GM19438 (cell line): ENCODE measurements around the gene CHD5.

Source experiments
- ATAC-seq: cut with Tn5 transposase; IDR thresholded peaks from one replicate; pipeline ENCODE4 v1.9.1; 2021; ENCODE audit warnings: low read depth; ENCODE audit not compliant: unreplicated experiment

Gene CHD5

GRCh38 chr1:6103854-6104530 lies 76.1 kb downstream of the CHD5 start:
- no peak for ATAC-seq

DNA sequence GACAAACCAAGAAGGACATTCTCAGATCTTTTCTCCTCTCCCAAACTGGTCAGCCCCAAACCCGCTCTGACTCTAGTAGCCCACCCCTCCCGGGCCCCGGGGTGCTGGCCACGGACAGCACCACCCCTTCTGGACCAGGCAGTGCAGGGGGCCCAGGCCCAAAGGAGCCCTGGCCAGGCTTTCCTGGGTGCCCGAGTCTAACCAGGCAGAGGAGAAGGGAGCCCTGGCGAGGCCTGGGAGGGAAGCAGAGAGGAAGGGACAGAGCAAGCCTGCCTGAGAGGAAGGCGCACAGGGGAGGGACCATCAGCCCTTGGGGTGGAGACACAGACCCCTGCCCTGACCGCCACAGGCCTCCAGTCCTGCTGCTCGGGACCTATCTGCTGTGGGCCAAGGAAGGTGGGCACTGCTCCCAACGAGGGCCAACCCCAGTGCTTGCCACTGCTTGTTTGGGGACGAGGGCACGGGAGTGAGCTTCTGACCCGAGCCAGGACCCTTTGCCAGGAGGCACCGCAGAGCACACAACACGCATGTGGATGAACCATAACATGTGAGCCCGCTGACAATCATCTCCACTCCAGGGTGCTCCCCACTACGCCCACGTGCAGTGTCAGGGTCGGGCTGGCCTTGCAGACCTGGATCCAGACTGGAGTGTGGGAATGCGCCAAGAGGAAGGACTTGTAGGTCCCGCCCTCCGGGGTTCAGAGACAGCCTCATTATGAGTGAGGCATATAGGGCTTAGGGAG lies 76.8 kb downstream of the CHD5 start:
- ATAC-seq, result no peak

DNA sequence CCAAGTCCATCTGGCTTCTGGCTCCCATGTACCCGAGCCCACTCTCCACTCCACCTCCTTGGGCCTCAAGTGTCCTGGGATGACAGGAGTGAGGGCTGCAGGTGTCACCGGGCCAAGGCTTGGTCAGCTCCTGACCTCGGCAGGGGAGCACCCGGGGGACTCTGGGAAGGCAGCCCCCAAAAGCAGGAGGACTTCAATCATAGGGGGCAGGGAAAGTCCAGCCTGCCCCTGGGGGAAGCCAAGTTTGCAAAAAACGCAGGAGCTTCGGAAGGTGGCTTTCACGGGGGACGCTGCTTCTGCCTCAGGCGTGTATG lies 77.6 kb downstream of the CHD5 start:
- ATAC-seq, result no peak

- no peak for ATAC-seq
Observed at GRCh38 chr1:6101826-6102531, 78.1 kb downstream of the CHD5 start.

GRCh38 chr1:6100861-6101783 lies 79.0 kb downstream of the CHD5 start:
- ATAC-seq, result no peak

- ATAC-seq, result no peak
Observed at GRCh38 chr1:6099787-6100765, 80.0 kb downstream of the CHD5 start.

- ATAC-seq, result no peak
Observed at GRCh38 chr1:6099297-6099696, 80.8 kb downstream of the CHD5 start.

DNA sequence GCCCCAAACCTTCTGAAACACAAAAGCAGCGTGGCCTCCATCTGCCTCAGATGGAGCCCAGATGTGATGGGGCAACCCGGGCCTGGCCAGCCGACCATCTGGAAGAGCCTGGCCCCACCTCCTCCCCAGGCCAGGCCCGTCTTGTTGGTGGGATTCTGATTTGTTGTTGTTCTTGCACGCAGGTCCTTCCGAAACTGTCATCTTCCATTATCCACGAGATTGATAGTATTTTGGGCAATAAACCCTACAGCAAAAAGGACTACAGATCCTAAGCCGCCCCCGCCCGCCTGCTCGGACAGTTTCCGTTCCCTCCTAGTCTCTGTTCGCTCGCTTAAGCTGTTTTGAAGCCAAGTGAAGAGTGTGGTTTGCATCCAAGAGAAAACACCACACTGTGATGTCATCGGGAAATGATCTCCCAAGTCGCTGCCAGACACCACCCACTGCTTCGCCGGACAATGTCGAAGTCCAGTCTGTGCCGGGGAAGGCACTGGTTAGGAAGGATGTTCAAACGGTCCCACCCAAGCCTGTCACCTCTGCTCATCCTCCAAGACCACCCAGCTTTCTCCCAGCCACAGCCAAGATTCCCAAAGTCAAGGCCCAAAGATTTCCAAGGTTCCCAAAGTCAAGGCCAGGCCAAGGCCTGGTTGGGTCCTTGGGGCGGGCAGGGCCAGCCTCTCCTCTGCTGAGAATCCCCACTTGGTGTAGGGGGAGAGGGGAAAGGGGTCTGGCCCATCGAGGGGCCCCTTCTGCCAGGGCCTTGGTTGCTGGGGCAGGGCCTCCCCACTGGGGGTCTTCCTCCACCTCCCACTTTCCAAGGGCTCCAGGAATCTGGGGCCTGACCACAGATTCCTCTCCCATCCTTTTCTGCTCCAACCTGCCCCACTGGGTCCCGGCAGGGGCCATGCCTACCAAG lies 81.6 kb downstream of the CHD5 start:
- no peak for ATAC-seq

GRCh38 chr1:6097824-6098223 lies 82.3 kb downstream of the CHD5 start:
- ATAC-seq, result no peak

DNA sequence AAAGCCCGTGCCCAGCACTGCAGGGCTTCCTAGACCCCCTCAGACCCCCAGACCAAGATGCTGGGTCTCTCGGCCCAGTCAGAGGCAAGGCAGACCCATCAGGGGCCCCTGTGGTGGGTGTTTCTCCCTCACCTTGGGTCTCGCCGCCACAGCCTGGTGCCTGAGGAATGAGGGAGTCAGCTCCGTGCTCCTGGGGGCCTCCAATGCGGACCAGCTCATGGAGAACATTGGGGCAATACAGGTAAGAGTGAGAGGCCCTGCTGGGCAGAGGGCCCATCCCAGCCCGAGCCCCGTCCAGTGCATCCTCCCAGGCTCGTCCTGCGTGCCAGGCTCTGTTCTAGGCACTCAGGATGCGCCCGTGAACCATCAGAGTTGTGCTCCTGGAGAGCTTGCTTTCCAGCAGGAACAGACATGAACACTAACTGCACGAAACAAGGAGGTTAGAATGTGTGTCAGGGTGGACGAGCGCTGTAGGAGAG lies 83.0 kb downstream of the CHD5 start:
- ATAC-seq, result no peak

DNA sequence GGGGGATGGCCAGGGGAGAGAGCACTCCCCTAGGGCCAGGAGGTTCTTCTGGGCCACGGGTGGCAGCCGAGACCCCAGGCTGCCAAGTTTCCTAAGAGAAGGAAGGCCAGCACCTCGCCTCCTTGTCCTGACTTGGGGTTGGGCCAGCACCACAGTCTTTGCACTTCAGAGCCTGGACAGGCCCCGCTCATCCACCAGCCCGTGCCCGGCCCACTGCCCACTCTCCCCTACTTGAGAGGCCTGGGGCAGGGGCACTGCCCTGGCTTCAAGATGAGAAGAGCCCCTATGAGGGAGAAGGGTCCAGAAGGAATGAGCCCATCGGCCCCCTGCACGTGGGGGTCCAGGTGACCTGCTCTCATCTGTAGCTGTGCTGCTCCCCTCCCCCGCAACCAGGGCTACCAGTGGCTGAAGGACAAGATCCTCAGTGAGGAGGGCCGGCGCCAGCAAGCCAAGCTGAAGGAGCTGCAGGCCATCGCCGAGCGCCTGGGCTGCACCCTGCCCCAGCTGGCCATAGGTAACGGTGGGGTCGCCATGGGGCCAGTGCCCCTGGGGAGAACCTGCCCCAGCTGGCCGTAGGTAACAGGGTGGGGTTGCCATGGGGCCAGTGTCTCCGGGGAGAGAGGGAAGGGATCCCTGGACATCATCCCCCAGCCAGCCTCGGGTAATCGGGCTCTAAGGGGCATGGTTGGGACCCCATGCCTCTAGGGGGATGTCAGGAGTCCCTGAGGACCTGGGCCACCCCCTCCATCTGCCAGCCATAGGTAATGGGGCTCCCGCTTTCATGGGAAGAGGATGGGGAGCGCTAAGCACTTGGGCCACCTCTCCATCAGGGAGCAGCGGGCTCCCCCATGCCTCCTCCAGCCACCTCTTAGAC lies 83.6 kb downstream of the CHD5 start:
- ATAC-seq, result no peak

DNA sequence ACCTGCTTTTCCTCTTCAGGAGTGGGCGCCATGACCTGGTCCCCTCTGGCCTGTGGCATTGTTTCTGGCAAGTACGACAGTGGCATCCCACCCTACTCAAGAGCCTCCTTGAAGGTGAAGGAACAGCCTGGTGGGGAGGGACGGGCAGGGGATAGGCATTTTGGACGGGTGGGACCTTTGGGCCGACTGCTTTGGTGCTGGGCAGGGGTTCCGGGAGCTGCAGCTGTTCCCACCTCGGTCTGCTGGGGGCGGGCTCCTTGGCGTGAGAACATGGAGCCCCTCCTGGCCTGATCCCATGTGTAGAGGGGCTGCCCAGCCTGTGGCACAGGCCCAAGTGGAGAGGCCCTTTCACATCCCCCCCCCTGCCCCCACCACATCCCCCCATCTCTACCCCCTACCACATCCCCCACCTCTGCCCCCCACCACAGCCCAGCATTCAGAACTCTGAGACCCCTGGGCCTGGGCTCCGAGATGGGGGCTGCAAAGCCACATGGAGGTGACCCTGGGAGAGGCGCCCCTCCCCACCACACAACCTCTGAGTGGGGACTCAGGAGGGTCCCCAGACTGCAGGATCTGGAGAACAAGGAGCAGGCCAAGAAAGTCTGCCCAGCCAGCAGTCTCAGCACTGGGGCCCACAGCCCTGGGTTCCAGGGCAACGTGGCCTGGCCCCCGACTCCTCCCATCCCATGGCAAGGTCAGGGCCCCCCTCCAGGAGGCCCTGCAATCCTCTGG lies 84.4 kb downstream of the CHD5 start:
- ATAC-seq, result no peak

DNA sequence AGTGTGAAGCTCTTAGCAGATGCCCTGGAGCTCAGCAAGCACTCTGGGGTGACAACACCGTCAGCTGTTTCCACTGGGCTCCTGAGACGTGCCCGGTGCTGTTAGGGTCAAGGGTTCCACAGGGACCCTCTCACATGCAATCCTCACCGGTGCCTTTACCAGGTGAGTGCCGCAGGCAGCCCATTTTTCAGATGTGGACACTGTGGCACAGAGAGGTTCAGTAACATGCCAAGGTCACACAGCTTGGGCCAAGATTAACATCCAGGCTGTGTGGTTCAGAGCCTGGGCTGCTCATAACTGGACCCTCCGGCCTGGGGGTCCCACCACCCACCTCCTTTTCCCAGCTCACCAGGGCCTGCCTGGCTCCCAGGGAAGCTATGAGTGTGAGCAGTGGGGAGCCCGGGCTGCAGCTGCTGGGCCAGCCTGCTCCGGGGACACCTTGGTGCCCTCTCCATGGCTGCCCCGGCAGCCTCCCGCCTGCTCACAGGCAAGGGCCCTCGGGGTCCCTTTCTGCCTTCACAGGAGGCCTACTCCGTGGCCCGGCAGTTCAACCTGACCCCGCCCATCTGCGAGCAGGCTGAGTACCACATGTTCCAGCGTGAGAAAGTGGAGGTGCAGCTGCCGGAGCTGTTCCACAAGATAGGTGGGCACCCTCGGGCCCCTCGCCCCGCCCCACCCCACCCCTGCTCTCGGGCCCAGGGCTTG lies 85.2 kb downstream of the CHD5 start:
- no peak for ATAC-seq

GRCh38 chr1:6094246-6094645 lies 85.9 kb downstream of the CHD5 start:
- no peak for ATAC-seq

DNA sequence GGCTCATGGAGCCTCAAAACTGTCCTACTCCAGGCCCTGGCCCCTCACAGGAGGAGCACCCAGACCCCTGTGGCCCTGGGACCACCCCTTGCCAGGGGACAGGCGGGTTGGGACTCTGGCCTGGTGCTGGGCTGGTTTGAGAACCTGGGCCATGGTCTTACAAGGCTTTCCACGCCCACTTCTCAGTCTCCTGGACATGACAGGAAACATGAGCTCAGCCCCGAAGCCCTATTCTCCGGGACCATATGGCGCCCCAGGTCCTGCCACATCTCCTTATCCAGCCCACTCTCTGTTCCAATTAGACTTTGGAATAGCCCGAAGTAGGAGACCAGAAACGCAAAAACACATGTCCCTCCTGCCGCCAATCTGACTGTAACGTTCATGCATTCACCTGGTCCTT lies 86.5 kb downstream of the CHD5 start:
- ATAC-seq, result no peak

GRCh38 chr1:6093071-6093470 lies 87.0 kb downstream of the CHD5 start:
- ATAC-seq, result no peak
